ENCODE measurements around the gene KCNA3.
"Not testable (repeated sequence)": the region's sequence is repeated elsewhere in the genome, so short reads cannot be mapped to it uniquely, and the experiment has no call there.

The KCNA3 gene

GRCh38 chr1:110676970-110677369, 2.2 kb upstream of the KCNA3 start:
- DNase-seq, result peak; percentile 65

GRCh38 chr1:110675060-110675791, 486 bp upstream of the KCNA3 start:
- no peak for DNase-seq

- no peak for DNase-seq
Measured at GRCh38 chr1:110673805-110674336, 869 bp downstream of the KCNA3 start.

- DNase-seq, result no peak
Measured at GRCh38 chr1:110673197-110673701, 1.5 kb downstream of the KCNA3 start.

GRCh38 chr1:110672753-110673108, 2.0 kb downstream of the KCNA3 start:
- no peak for DNase-seq

GRCh38 chr1:110672001-110672752, 2.6 kb downstream of the KCNA3 start:
- DNase-seq, result peak; percentile 29

- DNase-seq, result no peak
Measured at GRCh38 chr1:110671361-110671760, 3.4 kb downstream of the KCNA3 start.

GRCh38 chr1:110668549-110668948, 6.2 kb downstream of the KCNA3 start:
- no peak for DNase-seq

- no peak for DNase-seq
Measured at GRCh38 chr1:110667776-110668175, 7.0 kb downstream of the KCNA3 start.

- DNase-seq, result no peak
Measured at GRCh38 chr1:110663241-110663640, 11.5 kb downstream of the KCNA3 start.

- not testable (repeated sequence) for DNase-seq
Measured at GRCh38 chr1:110659559-110659958, 15.2 kb downstream of the KCNA3 start.

GRCh38 chr1:110657351-110657750, 17.4 kb downstream of the KCNA3 start:
- no peak for DNase-seq

- no peak for DNase-seq
Measured at GRCh38 chr1:110650609-110651008, 24.1 kb downstream of the KCNA3 start.

GRCh38 chr1:110648417-110648816, 26.3 kb downstream of the KCNA3 start:
- no peak for DNase-seq

GRCh38 chr1:110647254-110647891, 27.4 kb downstream of the KCNA3 start:
- DNase-seq, result no peak

- no peak for DNase-seq
Measured at GRCh38 chr1:110645821-110646735, 28.7 kb downstream of the KCNA3 start.

GRCh38 chr1:110645211-110645610, 29.5 kb downstream of the KCNA3 start:
- no peak for DNase-seq

- DNase-seq, result no peak
Measured at GRCh38 chr1:110643879-110644472, 30.8 kb downstream of the KCNA3 start.

- no peak for DNase-seq
Measured at GRCh38 chr1:110639724-110640386, 34.9 kb downstream of the KCNA3 start.

- DNase-seq, result no peak
Measured at GRCh38 chr1:110638556-110638955, 36.2 kb downstream of the KCNA3 start.

- no peak for DNase-seq
Measured at GRCh38 chr1:110638058-110638457, 36.7 kb downstream of the KCNA3 start.

All from NCI-H1092 (cell line).